ENCODE measurements around the gene TBCE. TPM values are rescaled to one million over a fixed set of nuclear protein-coding genes. Genes with fewer than 3 reads are reported as not detected.
"Not testable (repeated sequence)": the region's sequence is repeated elsewhere in the genome, so short reads cannot be mapped to it uniquely, and the experiment has no call there.

The TBCE gene
- total and polyA plus RNA-seq, 2 experiments from 2014 or later, result 21.5 to 43.9 TPM

DNA sequence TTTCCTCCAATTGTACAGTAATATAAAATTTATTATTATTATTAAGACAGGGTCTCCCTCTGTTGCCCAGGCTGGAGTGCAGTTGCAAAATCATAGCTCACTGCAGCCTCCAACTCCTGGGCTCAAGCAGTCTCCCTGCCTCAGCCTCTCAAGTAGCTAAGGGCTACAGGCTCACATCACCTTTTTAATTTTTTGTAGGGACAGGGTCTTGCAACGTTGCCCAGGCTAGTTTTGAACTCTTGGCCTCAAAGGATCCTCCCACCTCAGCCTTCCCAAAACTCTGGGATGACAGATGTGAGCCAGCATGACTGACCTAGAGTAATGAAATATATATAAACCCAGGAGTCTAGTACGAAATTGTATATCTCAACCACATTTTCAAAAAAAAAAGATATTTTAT lies 87.9 kb downstream of the TBCE start:
- WGBS (ENCODE audit: low lambda C conversion rate, missing lambda C conversion rate), result 94% methylated on average over 2 of the region's 2 CpGs
- H3K27me3 ChIP-seq, result no peaks in the 10 kb centered on the region
- no peaks in the 10 kb centered on the region for H3K36me3 ChIP-seq (replicated peaks; ENCODE audit: insufficient read depth, low read depth)
- no peaks in the 10 kb centered on the region for H3K9me2 ChIP-seq (replicated peaks; ENCODE audit: insufficient read depth)
- no peaks in the 10 kb centered on the region for H3K79me2 ChIP-seq
- H3K9me3 ChIP-seq (ENCODE audit: low read depth), result no peaks in the 10 kb centered on the region
- no peak for DNase-seq (ENCODE audit: low spot score)
- no peaks in the 10 kb centered on the region for H3K4me1 ChIP-seq (ENCODE audit: insufficient read depth)
- no peak overlapping the region for H3K4me2 ChIP-seq
- no peaks in the 10 kb centered on the region for H4K20me1 ChIP-seq (ENCODE audit: insufficient read depth, poor library complexity, severe bottlenecking)
- no peak overlapping the region for H2AFZ ChIP-seq
- H3K27ac ChIP-seq, result no peak overlapping the region
- TF ChIP-seq EZH2phosphoT487 (IDR thresholded peaks at IDR 0.05; ENCODE audit: low read depth, severe bottlenecking, unreplicated experiment), result no peak
- no peak for TF ChIP-seq EZH2 (IDR thresholded peaks at IDR 0.05; ENCODE audit: borderline replicate concordance)
- TF ChIP-seq, protein P1, sequence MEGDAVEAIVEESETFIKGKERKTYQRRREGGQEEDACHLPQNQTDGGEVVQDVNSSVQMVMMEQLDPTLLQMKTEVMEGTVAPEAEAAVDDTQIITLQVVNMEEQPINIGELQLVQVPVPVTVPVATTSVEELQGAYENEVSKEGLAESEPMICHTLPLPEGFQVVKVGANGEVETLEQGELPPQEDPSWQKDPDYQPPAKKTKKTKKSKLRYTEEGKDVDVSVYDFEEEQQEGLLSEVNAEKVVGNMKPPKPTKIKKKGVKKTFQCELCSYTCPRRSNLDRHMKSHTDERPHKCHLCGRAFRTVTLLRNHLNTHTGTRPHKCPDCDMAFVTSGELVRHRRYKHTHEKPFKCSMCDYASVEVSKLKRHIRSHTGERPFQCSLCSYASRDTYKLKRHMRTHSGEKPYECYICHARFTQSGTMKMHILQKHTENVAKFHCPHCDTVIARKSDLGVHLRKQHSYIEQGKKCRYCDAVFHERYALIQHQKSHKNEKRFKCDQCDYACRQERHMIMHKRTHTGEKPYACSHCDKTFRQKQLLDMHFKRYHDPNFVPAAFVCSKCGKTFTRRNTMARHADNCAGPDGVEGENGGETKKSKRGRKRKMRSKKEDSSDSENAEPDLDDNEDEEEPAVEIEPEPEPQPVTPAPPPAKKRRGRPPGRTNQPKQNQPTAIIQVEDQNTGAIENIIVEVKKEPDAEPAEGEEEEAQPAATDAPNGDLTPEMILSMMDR (IDR thresholded peaks at IDR 0.05; ENCODE audit: poor library complexity), result no peak
- H3K4me3 ChIP-seq, result no peak overlapping the region

DNA sequence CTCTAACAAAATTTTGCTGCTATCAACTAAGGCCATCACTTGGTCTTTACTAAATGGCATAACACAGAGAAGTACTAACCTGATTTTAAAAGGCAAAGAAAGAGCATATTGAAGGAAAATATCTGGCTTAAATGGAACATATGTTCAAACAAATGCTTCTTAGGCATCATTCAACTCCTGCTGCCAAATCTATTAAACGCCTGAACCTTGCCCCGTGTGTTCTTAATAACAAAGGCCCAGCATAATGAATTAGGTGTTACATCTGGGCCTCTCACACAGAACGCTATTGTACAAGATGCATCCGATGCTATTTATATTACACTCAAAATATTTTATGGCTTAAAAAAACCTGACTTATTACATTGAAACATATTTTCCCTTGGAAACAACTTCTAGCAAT lies 88.6 kb downstream of the TBCE start:
- Histone ChIP-seq H3K4me1 (ENCODE audit: insufficient read depth) (no peaks in the 10 kb centered on the region), H3K27ac (no peak overlapping the region), H3K36me3 (replicated peaks; ENCODE audit: insufficient read depth, low read depth) (no peaks in the 10 kb centered on the region), H3K4me2 (no peak overlapping the region), H3K4me3 (no peak overlapping the region), H3K9me3 (ENCODE audit: low read depth) (no peaks in the 10 kb centered on the region), H3K79me2 (no peaks in the 10 kb centered on the region), H2AFZ (no peak overlapping the region), H3K27me3 (no peaks in the 10 kb centered on the region), H4K20me1 (ENCODE audit: insufficient read depth, poor library complexity, severe bottlenecking) (no peaks in the 10 kb centered on the region), H3K9me2 (replicated peaks; ENCODE audit: insufficient read depth) (no peaks in the 10 kb centered on the region)
- no peak for DNase-seq (ENCODE audit: low spot score)
- WGBS (ENCODE audit: low lambda C conversion rate, missing lambda C conversion rate), result 82% methylated on average over 4 of the region's 4 CpGs
- TF ChIP-seq EZH2phosphoT487 (IDR thresholded peaks at IDR 0.05; ENCODE audit: low read depth, severe bottlenecking, unreplicated experiment) (no peak), EZH2 (IDR thresholded peaks at IDR 0.05; ENCODE audit: borderline replicate concordance) (no peak)
- TF ChIP-seq, protein P1 (IDR thresholded peaks at IDR 0.05; ENCODE audit: poor library complexity), result no peak

DNA sequence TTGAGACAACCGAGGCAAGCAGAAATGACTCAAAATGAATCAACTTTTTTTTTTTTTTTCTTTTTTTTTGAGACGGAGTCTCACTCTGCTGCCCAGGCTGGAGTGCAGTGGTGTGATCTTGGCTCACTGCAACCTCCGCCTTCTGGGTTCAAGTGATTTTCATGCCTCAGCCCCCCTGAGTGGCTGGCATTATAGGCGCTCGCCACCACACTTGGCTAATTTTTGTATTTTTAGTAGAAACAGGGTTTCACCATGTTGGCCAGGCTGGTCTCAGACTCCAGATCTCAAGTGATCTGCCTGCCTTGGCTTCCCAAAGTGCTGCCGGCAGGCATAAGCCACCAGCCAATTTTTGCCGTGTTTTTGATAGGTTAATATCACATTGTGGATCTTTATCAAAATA lies 90.6 kb downstream of the TBCE start:
- not testable (repeated sequence) for H3K27ac ChIP-seq; H2AFZ ChIP-seq; DNase-seq (ENCODE audit: low spot score); H4K20me1 ChIP-seq (ENCODE audit: insufficient read depth, poor library complexity, severe bottlenecking); H3K4me2 ChIP-seq; H3K36me3 ChIP-seq (replicated peaks; ENCODE audit: insufficient read depth, low read depth); H3K27me3 ChIP-seq; H3K4me1 ChIP-seq (ENCODE audit: insufficient read depth); H3K4me3 ChIP-seq; H3K9me2 ChIP-seq (replicated peaks; ENCODE audit: insufficient read depth); H3K9me3 ChIP-seq (ENCODE audit: low read depth); H3K79me2 ChIP-seq
- WGBS (ENCODE audit: low lambda C conversion rate, missing lambda C conversion rate), result over 99% methylated on average over 7 of the region's 7 CpGs

DNA sequence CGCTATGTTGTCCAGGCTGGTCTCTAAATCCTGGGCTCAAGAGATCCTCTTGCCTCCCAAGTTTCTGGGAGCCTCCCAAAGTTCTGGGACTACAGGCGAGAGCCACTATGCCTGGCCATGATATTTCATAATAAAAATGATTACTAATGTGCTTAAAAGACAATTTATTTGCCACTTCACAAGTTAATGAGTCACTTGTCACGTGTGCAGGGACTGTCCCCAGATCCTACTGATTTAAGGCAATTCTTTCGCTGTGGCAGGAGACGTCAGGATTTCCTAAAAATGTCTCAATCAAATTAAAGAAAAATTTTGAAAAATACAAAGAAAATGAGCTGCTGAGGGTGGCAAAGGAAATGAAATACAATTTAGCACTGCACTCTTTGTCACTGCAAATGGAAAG lies 93.5 kb downstream of the TBCE start:
- 99% methylated on average over 5 of the region's 5 CpGs for WGBS (ENCODE audit: low lambda C conversion rate, missing lambda C conversion rate)
- Histone ChIP-seq H3K9me3 (ENCODE audit: low read depth) (no peaks in the 10 kb centered on the region), H2AFZ (no peak overlapping the region), H4K20me1 (ENCODE audit: insufficient read depth, poor library complexity, severe bottlenecking) (no peaks in the 10 kb centered on the region), H3K4me3 (no peak overlapping the region), H3K27me3 (no peaks in the 10 kb centered on the region), H3K79me2 (no peaks in the 10 kb centered on the region), H3K4me1 (ENCODE audit: insufficient read depth) (no peaks in the 10 kb centered on the region), H3K9me2 (replicated peaks; ENCODE audit: insufficient read depth) (no peaks in the 10 kb centered on the region), H3K4me2 (no peak overlapping the region), H3K27ac (no peak overlapping the region), H3K36me3 (replicated peaks; ENCODE audit: insufficient read depth, low read depth) (no peaks in the 10 kb centered on the region)
- no peak for DNase-seq (ENCODE audit: low spot score)
- TF ChIP-seq EZH2 (IDR thresholded peaks at IDR 0.05; ENCODE audit: borderline replicate concordance) (no peak), EZH2phosphoT487 (IDR thresholded peaks at IDR 0.05; ENCODE audit: low read depth, severe bottlenecking, unreplicated experiment) (no peak)
- TF ChIP-seq, protein P1 (IDR thresholded peaks at IDR 0.05; ENCODE audit: poor library complexity), result no peak

All from hepatocyte (in vitro differentiated cells).